ENCODE measurements around the gene SOHLH2. TPM values are rescaled to one million over a fixed set of nuclear protein-coding genes. Genes with fewer than 3 reads are reported as not detected.

SOHLH2 gene
- total and polyA plus RNA-seq, 2 experiments from 2014 or later, result not detected

GRCh38 chr13:36126491-36126890, 87.9 kb downstream of the SOHLH2 start:
- no peaks in the 10 kb centered on the region for H3F3A ChIP-seq (ENCODE audit: insufficient read depth)
- H2AFZ ChIP-seq, result no peak overlapping the region
- H3K4me2 ChIP-seq (ENCODE audit: unreplicated experiment), result no peak overlapping the region
- DNase-seq, result no peak
- no peaks in the 10 kb centered on the region for H4K20me1 ChIP-seq (ENCODE audit: insufficient read depth)
- H3K4me3 ChIP-seq, result no peak overlapping the region
- H3K27ac ChIP-seq, result no peak overlapping the region
- H3K36me3 ChIP-seq (ENCODE audit: low read depth), result no peaks in the 10 kb centered on the region
- no peaks in the 10 kb centered on the region for H3K79me2 ChIP-seq (ENCODE audit: insufficient read depth)
- no peak overlapping the region for H3K9ac ChIP-seq
- WGBS, 2 experiments (ENCODE audit: low coverage in 1 of 2, low lambda C conversion rate in 2 of 2, missing lambda C conversion rate in 2 of 2), result 58 to 60% methylated on average over 3 of the region's 3 CpGs
- H3K27me3 ChIP-seq (replicated peaks; ENCODE audit: insufficient read depth), result peaks cover 38% of the 10 kb centered on the region
- in situ Hi-C loops (cut with MboI), result no loop called here
- no peaks in the 10 kb centered on the region for H3K4me1 ChIP-seq (ENCODE audit: insufficient read depth)
- TF ChIP-seq EZH2 (IDR thresholded peaks at IDR 0.05; ENCODE audit: insufficient read depth, poor library complexity, severe bottlenecking) (no peak), EZH2phosphoT487 (IDR thresholded peaks at IDR 0.05; ENCODE audit: insufficient read depth, low read depth) (no peak)
- H3K9me3 ChIP-seq (ENCODE audit: low read depth), result no peaks in the 10 kb centered on the region
- no peaks in the 10 kb centered on the region for H3K9me2 ChIP-seq (ENCODE audit: insufficient read depth)

- Histone ChIP-seq H3K4me1 (ENCODE audit: insufficient read depth) (no peaks in the 10 kb centered on the region), H3K9me3 (ENCODE audit: low read depth) (no peaks in the 10 kb centered on the region), H4K20me1 (ENCODE audit: insufficient read depth) (no peaks in the 10 kb centered on the region), H3K4me3 (no peak overlapping the region), H3K79me2 (ENCODE audit: insufficient read depth) (no peaks in the 10 kb centered on the region), H3K9ac (no peak overlapping the region), H3K27me3 (replicated peaks; ENCODE audit: insufficient read depth) (peaks cover 34% of the 10 kb centered on the region), H2AFZ (no peak overlapping the region), H3K9me2 (ENCODE audit: insufficient read depth) (no peaks in the 10 kb centered on the region), H3K27ac (no peak overlapping the region), H3K4me2 (ENCODE audit: unreplicated experiment) (no peak overlapping the region), H3F3A (ENCODE audit: insufficient read depth) (no peaks in the 10 kb centered on the region), H3K36me3 (ENCODE audit: low read depth) (no peaks in the 10 kb centered on the region)
- in situ Hi-C loops (cut with MboI), result no loop called here
- 93 to 94% methylated on average over 26 to 28 of the region's 28 CpGs for WGBS, 2 experiments (ENCODE audit: low coverage in 1 of 2, low lambda C conversion rate in 2 of 2, missing lambda C conversion rate in 2 of 2)
- no peak for TF ChIP-seq EZH2phosphoT487 (IDR thresholded peaks at IDR 0.05; ENCODE audit: insufficient read depth, low read depth)
- TF ChIP-seq EZH2 (IDR thresholded peaks at IDR 0.05; ENCODE audit: insufficient read depth, poor library complexity, severe bottlenecking), result no peak
- DNase-seq, result no peak
Measured at GRCh38 chr13:36125841-36126240, 88.5 kb downstream of the SOHLH2 start.

- no peak overlapping the region for H3K9ac ChIP-seq
- in situ Hi-C loops (cut with MboI), result no loop called here
- H3K4me3 ChIP-seq, result no peak overlapping the region
- no peak overlapping the region for H3K4me2 ChIP-seq (ENCODE audit: unreplicated experiment)
- H2AFZ ChIP-seq, result no peak overlapping the region
- 42 to 48% methylated on average over 6 of the region's 6 CpGs for WGBS, 2 experiments (ENCODE audit: low coverage in 1 of 2, low lambda C conversion rate in 2 of 2, missing lambda C conversion rate in 2 of 2)
- TF ChIP-seq EZH2 (IDR thresholded peaks at IDR 0.05; ENCODE audit: insufficient read depth, poor library complexity, severe bottlenecking), result no peak
- TF ChIP-seq EZH2phosphoT487 (IDR thresholded peaks at IDR 0.05; ENCODE audit: insufficient read depth, low read depth), result no peak
- H3K9me3 ChIP-seq (ENCODE audit: low read depth), result no peaks in the 10 kb centered on the region
- no peaks in the 10 kb centered on the region for H3K36me3 ChIP-seq (ENCODE audit: low read depth)
- no peak overlapping the region for H3K27ac ChIP-seq
- no peaks in the 10 kb centered on the region for H3K9me2 ChIP-seq (ENCODE audit: insufficient read depth)
- H3K27me3 ChIP-seq (replicated peaks; ENCODE audit: insufficient read depth), result peaks cover 22% of the 10 kb centered on the region
- H3F3A ChIP-seq (ENCODE audit: insufficient read depth), result no peaks in the 10 kb centered on the region
- peak; percentile 66 for DNase-seq
- no peaks in the 10 kb centered on the region for H4K20me1 ChIP-seq (ENCODE audit: insufficient read depth)
- no peaks in the 10 kb centered on the region for H3K79me2 ChIP-seq (ENCODE audit: insufficient read depth)
- H3K4me1 ChIP-seq (ENCODE audit: insufficient read depth), result no peaks in the 10 kb centered on the region
Measured at GRCh38 chr13:36124236-36124822, 90.0 kb downstream of the SOHLH2 start.

Other genes with a start within 250 kb of the SOHLH2 start
- gene DCLK1, start 83.2 kb downstream of the SOHLH2 start, total RNA-seq (2014; rRNA removed; shearing (Covaris generic)), result 0.25 and 0.65 TPM in 2 replicates
- 0.34 and 0.48 TPM in 2 replicates for gene DCLK1, start 83.2 kb downstream of the SOHLH2 start, polyA plus RNA-seq (2016; fragmentation: Nextera tagmentation; extraction: Ambion mirVana)
- gene CCDC169, start 83.3 kb upstream of the SOHLH2 start, total RNA-seq (2014; rRNA removed; shearing (Covaris generic)), result 0.22 and 0.25 TPM in 2 replicates
- gene CCDC169, start 83.3 kb upstream of the SOHLH2 start, polyA plus RNA-seq (2016; fragmentation: Nextera tagmentation; extraction: Ambion mirVana), result 0.63 and 0.79 TPM in 2 replicates
- gene SPART, start 131.8 kb upstream of the SOHLH2 start, total RNA-seq (2014; rRNA removed; shearing (Covaris generic)), result 77.1 and 82.4 TPM in 2 replicates
- 66.3 and 72.8 TPM in 2 replicates for gene SPART, start 131.8 kb upstream of the SOHLH2 start, polyA plus RNA-seq (2016; fragmentation: Nextera tagmentation; extraction: Ambion mirVana)
- gene CCNA1, start 217.9 kb upstream of the SOHLH2 start, total RNA-seq (2014; rRNA removed; shearing (Covaris generic)), result not detected in 2 replicates
- gene CCNA1, start 217.9 kb upstream of the SOHLH2 start, polyA plus RNA-seq (2016; fragmentation: Nextera tagmentation; extraction: Ambion mirVana), result not detected in 2 replicates